HUES64 (cell line): ENCODE results near the gene ERBB3.
A peak's percentile ranks its signal among the peaks of the same experiment; 100 is the strongest.

Experiments
- H3K27ac ChIP-seq: 2 replicates; pipeline ENCODE4 v1.7.0; 2013; ENCODE audit warnings: low read depth, low read length, inconsistent platforms
- H3K27me3 ChIP-seq: 2 replicates; pipeline ENCODE4 v1.6.1; 2013; ENCODE audit warnings: mild to moderate bottlenecking, low read length; ENCODE audit not compliant: insufficient read depth
- H3K36me3 ChIP-seq: 2 replicates; pipeline ENCODE4 v1.6.1; 2013; ENCODE audit warnings: mild to moderate bottlenecking, low read length; ENCODE audit not compliant: insufficient read depth
- H3K4me1 ChIP-seq: 2 replicates; pipeline ENCODE4 v1.6.1; 2013; ENCODE audit warnings: mild to moderate bottlenecking, low read length, moderate library complexity; ENCODE audit not compliant: insufficient read depth
- H3K4me3 ChIP-seq: 2 replicates; pipeline ENCODE4 v1.5.1; 2013; ENCODE audit warnings: mild to moderate bottlenecking, low read length, moderate library complexity
- H3K9ac ChIP-seq: 2 replicates; pipeline ENCODE4 v1.6.1; 2013; ENCODE audit warnings: mild to moderate bottlenecking, low read depth, low read length
- H3K9me3 ChIP-seq: 2 replicates; pipeline ENCODE4 v1.6.1; 2013; ENCODE audit warnings: low read depth, low read length; ENCODE audit not compliant: insufficient read depth
- WGBS: fragments of 150-250, 120-280 bp; methylation state at CpG from one replicate; pipeline ENCODE4 v1.1.7; 2013; ENCODE audit warnings: missing lambda C conversion rate; 5-methylcytosine and 5-hydroxymethylcytosine counted together

Gene ERBB3

DNA sequence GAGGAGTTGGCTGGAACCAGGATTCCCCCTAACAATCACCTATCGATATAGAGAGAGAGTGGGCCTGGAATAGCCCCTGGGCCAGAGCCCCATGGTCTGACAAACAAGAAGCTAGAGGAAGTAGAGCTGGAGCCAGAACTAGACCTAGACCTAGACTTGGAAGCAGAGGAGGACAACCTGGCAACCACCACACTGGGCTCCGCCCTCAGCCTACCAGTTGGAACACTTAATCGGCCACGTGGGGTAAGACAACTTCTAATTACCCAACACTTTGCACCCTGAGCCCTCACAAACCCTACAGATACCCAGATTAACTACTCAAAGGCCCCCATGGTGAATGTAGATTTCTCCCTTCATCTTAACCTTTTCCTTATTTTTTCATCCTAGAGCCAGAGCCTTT, 19.8 kb downstream of the ERBB3 start:
- Histone ChIP-seq H3K27me3 (no peaks in the 10 kb centered on the region), H3K27ac (no peak overlapping the region), H3K36me3 (peaks cover 73% of the 10 kb centered on the region), H3K4me1 (no peaks in the 10 kb centered on the region), H3K9ac (no peak overlapping the region), H3K9me3 (no peaks in the 10 kb centered on the region), H3K4me3 (no peak overlapping the region)
- WGBS, result 95% methylated on average over 4 of the region's 4 CpGs

GRCh38 chr12:56101045-56101444, 21.1 kb downstream of the ERBB3 start:
- 97% methylated on average over 14 of the region's 14 CpGs for WGBS
- peaks cover 60% of the 10 kb centered on the region for H3K36me3 ChIP-seq
- no peaks in the 10 kb centered on the region for H3K9me3 ChIP-seq
- H3K27ac ChIP-seq, result no peak overlapping the region
- H3K4me1 ChIP-seq, result peaks cover under 1% of the 10 kb centered on the region; the same call in 1 of the 2 replicates
- H3K4me3 ChIP-seq, result no peak overlapping the region
- no peak overlapping the region for H3K9ac ChIP-seq
- H3K27me3 ChIP-seq, result no peaks in the 10 kb centered on the region

DNA sequence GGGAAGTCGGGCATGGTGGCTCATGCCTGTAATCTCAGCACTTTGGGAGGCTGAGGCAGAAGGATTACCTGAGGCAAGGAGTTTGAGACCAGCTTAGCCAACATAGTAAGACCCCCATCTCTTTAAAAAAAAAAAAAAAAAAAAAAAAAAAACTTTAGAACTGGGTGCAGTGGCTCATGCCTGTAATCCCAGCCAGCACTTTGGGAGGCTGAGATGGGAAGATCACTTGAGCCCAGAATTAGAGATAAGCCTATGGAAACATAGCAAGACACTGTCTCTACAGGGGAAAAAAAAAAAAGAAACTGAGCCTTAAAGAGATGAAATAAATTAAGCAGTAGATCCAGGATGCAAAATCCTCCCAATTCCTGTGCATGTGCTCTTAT, 22.7 kb downstream of the ERBB3 start:
- Histone ChIP-seq H3K36me3 (peaks cover 60% of the 10 kb centered on the region), H3K27me3 (no peaks in the 10 kb centered on the region), H3K27ac (no peak overlapping the region), H3K9me3 (no peaks in the 10 kb centered on the region), H3K4me3 (no peak overlapping the region), H3K9ac (no peak overlapping the region), H3K4me1 (peaks cover 4% of the 10 kb centered on the region; the same call in 1 of the 2 replicates)
- WGBS, result 87% methylated on average over 1 of the region's 1 CpG

DNA sequence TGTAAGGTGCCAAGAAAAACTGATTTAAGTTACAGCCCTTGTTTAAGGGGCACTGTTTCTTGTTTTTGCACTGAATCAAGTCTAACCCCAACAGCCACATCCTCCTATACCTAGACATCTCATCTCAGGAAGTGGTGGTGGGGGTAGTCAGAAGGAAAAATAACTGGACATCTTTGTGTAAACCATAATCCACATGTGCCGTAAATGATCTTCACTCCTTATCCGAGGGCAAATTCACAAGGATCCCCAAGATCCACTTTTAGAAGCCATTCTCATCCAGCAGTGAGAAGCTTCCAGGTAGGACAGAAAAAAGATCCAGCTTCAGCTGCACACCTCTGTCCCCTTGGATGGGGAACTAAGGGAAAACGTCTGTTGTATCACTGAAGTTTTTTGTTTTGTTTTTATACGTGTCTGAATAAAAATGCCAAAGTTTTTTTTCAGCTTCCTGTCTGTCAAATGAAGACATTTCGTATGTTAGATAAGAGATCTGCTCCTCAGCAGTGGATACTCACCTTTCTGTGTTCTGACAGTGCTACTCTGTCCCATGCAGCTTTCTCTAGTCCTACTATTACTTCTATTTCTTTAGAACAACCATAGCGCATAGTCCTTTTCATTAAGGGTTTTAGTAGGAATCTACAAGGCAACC, 23.2 kb downstream of the ERBB3 start:
- 90% methylated on average over 6 of the region's 6 CpGs for WGBS
- H3K27ac ChIP-seq, result peak overlapping the region; percentile 87

DNA sequence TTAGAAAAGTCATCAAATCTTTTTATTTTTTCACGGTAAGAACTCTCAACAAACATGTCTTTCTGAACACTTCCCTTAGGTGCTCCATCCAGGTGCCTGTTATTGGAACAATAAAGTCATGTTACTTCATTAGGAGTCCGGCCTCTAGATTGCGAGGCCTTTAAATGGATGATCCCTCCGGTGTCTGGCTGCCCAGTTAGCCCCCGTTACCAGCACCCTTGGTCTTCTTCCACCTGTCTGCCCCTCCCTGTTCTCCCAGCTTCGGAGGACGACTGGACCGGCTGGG, 23.8 kb downstream of the ERBB3 start:
- Histone ChIP-seq H3K4me1 (peaks cover 4% of the 10 kb centered on the region; the same call in 1 of the 2 replicates), H3K27ac (peak overlapping the region; percentile 87), H3K9me3 (no peaks in the 10 kb centered on the region), H3K36me3 (peaks cover 63% of the 10 kb centered on the region), H3K9ac (peak overlapping the region; percentile 84), H3K27me3 (no peaks in the 10 kb centered on the region), H3K4me3 (peak overlapping the region; percentile 96)
- WGBS, result 17% methylated on average over 8 of the region's 8 CpGs

More for the DNA sequence above, 23.2 kb downstream of the ERBB3 start:
- no peaks in the 10 kb centered on the region for H3K9me3 ChIP-seq
- peaks cover 63% of the 10 kb centered on the region for H3K36me3 ChIP-seq
- no peaks in the 10 kb centered on the region for H3K27me3 ChIP-seq
- peak overlapping the region; percentile 96 for H3K4me3 ChIP-seq
- peak overlapping the region; percentile 84; the same call in 1 of the 2 replicates for H3K9ac ChIP-seq
- H3K4me1 ChIP-seq, result peaks cover 4% of the 10 kb centered on the region; the same call in 1 of the 2 replicates

GRCh38 chr12:56104109-56104814, 24.3 kb downstream of the ERBB3 start, which contains the start of gene PA2G4:
Gene PA2G4, plus strand, starts transcription at chr12:56104559. Its CDS starts 179 bp downstream, at chr12:56104738.
- peaks cover 4% of the 10 kb centered on the region; the same call in 1 of the 2 replicates for H3K4me1 ChIP-seq
- peak within 1 kb of the TSS; percentile 87 for H3K27ac ChIP-seq
- no peaks in the 10 kb centered on the region for H3K27me3 ChIP-seq
- H3K9me3 ChIP-seq, result no peaks in the 10 kb centered on the region
- peaks cover 62% of the 10 kb centered on the region for H3K36me3 ChIP-seq
- peak within 1 kb of the TSS; percentile 97 for H3K9ac ChIP-seq
- under 1% methylated on average over 60 of the region's 60 CpGs for WGBS
- H3K4me3 ChIP-seq, result peak within 1 kb of the TSS; percentile 96

DNA sequence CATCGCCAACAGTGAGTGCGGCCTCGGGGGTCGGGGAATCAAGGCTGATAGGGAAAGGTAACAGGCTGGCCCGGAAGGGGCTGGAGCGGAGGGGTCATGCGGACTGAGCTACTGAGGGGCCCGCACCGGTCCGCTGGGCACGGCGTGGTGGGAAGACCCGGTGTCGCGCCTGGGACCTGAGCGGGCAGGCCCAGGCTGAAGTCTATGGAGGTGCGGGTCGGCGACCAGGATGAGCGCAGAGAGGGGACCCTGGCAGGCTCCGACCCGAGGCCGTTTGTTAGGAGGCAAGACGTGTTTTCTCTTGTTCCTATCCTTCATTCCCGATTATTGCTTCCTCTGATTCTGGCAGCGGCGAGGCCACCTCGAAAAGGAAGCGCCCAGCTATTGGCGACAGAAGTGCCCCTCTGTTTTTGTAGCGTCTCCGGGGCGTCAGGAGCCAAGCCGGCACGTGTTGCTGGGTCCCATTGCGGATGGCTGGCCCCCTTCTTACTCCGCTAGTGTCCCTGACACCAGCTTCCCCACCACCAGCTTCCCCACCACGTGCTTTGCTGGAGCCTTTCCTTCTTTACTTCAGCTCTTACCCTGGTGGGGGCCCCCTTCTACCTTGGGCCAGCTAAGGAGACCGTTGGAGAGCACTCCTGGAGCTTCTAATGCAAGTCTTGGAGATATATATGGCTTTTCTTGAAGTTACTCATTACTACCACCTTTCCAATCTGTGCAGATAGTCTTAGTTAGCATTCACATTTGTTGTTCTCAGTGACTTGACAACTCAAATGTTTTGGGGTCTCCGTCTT, 25.0 kb downstream of the ERBB3 start:
- H3K36me3 ChIP-seq, result peaks cover 62% of the 10 kb centered on the region
- no peaks in the 10 kb centered on the region for H3K27me3 ChIP-seq
- peak overlapping the region; percentile 96 for H3K4me3 ChIP-seq
- H3K27ac ChIP-seq, result peak overlapping the region; percentile 87
- no peaks in the 10 kb centered on the region for H3K9me3 ChIP-seq
- H3K4me1 ChIP-seq, result peaks cover 4% of the 10 kb centered on the region; the same call in 1 of the 2 replicates
- peak overlapping the region; percentile 97 for H3K9ac ChIP-seq
- 1% methylated on average over 40 of the region's 40 CpGs for WGBS

GRCh38 chr12:56105609-56105902, 25.6 kb downstream of the ERBB3 start:
- Histone ChIP-seq H3K36me3 (peaks cover 65% of the 10 kb centered on the region), H3K9ac (peak overlapping the region; percentile 97), H3K4me1 (peaks cover 4% of the 10 kb centered on the region; the same call in 1 of the 2 replicates), H3K9me3 (no peaks in the 10 kb centered on the region), H3K27ac (no peak overlapping the region), H3K4me3 (peak overlapping the region; percentile 96), H3K27me3 (no peaks in the 10 kb centered on the region)
- 47% methylated on average over 2 of the region's 2 CpGs for WGBS

- Histone ChIP-seq H3K9ac (no peak overlapping the region), H3K27ac (no peak overlapping the region), H3K4me1 (peaks cover 4% of the 10 kb centered on the region; the same call in 1 of the 2 replicates), H3K4me3 (no peak overlapping the region), H3K9me3 (no peaks in the 10 kb centered on the region), H3K36me3 (peaks cover 65% of the 10 kb centered on the region), H3K27me3 (no peaks in the 10 kb centered on the region)
- 87% methylated on average over 3 of the region's 3 CpGs for WGBS
Measured at GRCh38 chr12:56107242-56107641, 27.3 kb downstream of the ERBB3 start.

DNA sequence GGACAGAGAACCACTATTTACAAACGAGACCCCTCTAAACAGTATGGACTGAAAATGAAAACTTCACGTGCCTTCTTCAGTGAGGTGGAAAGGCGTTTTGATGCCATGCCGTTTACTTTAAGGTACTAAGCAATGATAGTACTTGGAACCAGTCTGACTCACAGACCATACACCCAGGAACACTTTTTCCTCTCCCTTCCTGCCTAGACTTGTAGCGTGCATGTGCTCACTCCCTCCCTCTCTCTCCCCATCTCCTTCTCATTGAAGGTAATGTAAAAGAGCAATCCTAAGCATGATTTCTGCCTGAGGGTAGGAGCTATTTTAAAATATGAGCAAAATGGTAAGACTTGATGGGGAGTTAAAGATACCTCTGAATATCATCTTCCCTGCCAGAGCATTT, 30.6 kb downstream of the ERBB3 start:
- 97% methylated on average over 5 of the region's 5 CpGs for WGBS
- peaks cover 83% of the 10 kb centered on the region for H3K36me3 ChIP-seq
- H3K4me3 ChIP-seq, result no peak overlapping the region
- H3K4me1 ChIP-seq, result peaks cover 4% of the 10 kb centered on the region; the same call in 1 of the 2 replicates
- H3K27ac ChIP-seq, result no peak overlapping the region
- no peaks in the 10 kb centered on the region for H3K9me3 ChIP-seq
- no peak overlapping the region for H3K9ac ChIP-seq
- no peaks in the 10 kb centered on the region for H3K27me3 ChIP-seq

- WGBS, result 100% methylated on average over 1 of the region's 1 CpG
- Histone ChIP-seq H3K4me1 (peaks cover 5% of the 10 kb centered on the region), H3K36me3 (peaks cover 62% of the 10 kb centered on the region), H3K9ac (no peak overlapping the region), H3K27me3 (no peaks in the 10 kb centered on the region), H3K9me3 (no peaks in the 10 kb centered on the region), H3K4me3 (no peak overlapping the region), H3K27ac (no peak overlapping the region)
Measured at GRCh38 chr12:56114084-56114483, 34.1 kb downstream of the ERBB3 start.
